Activated naive CD4-positive, alpha-beta T cell (primary cell): ENCODE data around the gene NFE2L3.
"Not testable (repeated sequence)": the region's sequence is repeated elsewhere in the genome, so short reads cannot be mapped to it uniquely, and the experiment has no call there.

Source experiments
- DNase-seq, 4 experiments: peaks; one replicate each; lab custom pipeline; 2025; lab: John Stamatoyannopoulos, UW

The NFE2L3 gene

DNA sequence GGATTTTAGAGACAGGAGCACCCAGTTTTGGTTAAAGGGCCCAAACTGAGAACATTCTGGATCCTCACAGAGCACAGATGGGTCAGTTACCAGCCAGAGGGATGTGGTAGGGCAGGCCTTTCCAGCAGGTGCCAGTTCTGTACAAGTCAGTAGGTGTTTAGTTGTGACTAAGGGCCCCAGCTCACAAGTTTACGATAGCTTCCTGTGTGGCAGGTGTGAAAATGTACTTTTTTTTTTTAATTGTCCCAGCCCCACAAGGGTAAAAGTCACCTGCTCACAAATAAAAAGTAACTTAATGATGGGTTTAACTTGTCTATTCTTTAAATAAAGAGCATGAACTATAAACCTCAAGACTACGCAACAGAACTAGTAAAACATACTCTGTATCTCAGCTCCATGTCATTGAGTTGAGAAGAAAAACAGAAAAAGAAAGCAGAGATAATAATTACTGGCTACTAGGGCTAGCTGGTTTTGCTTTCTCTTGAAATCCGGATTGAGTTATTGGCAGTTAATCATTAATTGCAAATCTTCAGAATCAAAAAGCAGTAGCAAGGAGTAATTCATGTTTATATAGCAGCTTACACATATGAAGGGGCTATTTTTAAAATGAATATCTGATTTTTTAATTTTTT, 15.4 kb downstream of the NFE2L3 start:
- DNase-seq = no peak

DNA sequence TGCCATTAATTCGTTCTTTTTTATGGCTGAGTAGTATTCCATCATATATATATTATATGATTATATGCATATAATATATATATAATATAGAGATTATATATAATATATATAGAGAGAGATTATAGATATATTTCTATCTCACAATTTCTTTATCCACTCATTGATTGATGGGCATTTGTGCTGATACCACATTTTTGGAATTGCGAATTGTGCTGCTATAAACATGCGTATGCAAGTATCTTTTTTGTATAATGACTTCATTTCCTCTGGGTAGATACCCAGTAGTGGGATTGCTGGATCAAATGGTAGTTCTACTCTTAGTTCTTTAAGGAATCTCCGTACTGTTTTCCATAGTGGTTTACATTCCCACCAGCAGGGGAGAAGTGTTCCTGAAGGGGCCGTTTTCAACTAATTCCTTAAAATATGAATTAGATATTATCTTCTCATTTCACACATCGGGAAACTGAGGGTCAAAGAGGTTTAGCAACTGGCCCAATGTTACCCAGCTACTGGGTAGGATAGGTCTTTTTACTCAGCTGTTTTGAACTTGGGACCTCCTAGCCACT, 16.5 kb downstream of the NFE2L3 start:
- no peak for DNase-seq

DNA sequence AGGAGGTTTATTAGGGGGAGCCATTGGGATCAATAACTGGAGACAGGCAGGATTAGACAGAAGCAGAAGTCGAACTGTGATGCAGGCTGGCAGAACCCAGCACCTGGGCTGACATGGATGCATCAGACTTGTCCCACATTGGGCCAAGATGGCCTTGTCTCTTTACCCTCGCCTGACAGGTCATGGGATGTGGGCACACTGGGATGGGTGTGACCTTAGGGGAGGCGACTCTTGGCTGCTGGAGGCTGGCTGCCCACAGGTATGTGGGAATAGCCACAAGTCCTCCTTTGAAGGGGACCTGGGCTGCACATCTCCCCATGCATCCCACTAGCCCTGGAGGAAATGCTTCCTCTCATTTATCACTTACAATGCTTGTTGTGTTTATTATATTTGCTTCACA, 17.3 kb downstream of the NFE2L3 start:
- DNase-seq = no peak

DNA sequence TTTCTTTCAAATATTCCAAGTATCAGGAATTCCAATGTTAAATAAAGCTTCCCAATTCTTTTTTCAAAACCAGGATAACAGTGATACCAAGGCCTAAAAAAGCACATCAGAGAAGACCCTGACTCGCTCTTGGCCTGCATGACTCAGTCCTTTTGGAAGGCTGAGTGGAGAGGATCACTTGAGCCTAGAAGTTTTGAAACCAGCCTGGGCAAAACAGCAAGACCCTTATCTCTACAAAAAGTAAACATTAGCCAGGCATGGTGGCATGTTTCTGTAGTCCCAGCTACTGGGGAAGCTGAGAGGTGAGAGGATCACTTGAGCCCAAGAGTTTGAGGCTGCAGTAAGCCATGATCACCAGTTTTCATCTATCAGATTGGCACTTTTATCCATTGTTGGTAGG, 18.7 kb downstream of the NFE2L3 start:
- no peak for DNase-seq

DNA sequence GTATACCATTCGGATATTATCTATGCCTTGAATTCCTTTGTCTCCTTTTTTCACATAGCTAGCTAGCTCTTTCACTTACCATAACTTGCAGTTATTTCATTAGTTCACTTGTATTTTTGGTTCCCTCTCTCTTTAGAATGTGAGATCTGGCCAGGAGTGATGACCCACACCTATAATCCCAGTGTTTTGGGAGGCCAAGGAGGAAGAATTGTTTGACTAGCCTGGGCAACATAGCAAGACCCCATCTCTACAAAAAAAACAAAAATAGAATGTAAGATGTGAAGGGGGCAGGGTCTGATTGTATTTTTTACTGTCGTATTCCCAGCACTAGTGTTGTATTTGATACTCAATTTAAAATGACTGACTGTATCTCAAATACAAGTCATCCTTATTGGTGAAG, 19.6 kb downstream of the NFE2L3 start:
- DNase-seq = no peak

DNA sequence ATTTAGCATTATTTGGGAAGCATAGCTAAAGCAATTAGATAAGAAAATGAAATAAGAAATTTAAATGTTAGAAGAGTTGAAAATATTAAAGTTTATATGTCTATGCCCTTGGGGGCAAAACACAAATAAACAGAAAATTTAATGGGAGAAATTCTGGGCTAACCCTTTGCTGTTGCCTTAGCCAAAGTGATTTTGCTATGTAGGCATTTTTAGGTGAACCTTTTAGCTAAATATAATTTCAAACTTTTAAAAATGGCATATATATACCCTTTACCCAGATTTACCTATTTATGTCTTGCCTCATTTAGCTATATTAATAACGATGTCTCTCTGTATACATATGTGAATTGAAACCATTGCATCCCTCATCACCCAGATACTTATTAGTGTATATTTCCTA, 20.1 kb downstream of the NFE2L3 start:
- DNase-seq = no peak

DNA sequence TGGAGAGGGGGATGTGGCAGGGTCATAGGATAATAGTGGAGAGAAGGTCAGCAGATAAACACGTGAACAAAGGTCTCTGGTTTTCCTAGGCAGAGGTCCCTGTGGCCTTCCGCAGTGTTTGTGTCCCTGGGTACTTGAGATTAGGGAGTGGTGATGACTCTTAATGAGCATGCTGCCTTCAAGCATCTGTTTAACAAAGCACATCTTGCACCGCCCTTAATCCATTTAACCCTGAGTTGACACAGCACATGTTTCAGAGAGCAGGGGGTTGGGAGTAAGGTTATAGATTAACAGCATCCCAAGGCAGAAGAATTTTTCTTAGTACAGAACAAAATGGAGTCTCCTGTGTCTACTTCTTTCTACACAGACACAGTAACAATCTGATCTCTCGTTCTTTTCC, 23.9 kb downstream of the NFE2L3 start:
- DNase-seq = not testable (repeated sequence)

DNA sequence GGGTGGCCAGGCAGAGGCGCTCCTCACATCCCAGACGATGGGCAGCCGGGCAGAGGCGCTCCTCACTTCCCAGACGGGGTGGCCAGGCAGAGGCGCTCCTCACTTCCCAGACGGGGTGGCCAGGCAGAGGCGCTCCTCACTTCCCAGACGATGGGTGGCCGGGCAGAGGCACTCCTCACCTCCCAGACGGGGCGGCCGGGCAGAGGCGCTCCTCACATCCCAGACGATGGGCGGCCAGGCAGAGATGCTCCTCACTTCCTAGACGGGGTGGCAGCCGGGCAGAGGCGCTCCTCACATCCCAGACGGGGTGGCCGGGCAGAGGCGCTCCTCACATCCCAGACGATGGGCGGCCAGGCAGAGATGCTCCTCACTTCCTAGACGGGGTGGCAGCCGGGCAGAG, 24.7 kb downstream of the NFE2L3 start:
- not testable (repeated sequence) for DNase-seq

DNA sequence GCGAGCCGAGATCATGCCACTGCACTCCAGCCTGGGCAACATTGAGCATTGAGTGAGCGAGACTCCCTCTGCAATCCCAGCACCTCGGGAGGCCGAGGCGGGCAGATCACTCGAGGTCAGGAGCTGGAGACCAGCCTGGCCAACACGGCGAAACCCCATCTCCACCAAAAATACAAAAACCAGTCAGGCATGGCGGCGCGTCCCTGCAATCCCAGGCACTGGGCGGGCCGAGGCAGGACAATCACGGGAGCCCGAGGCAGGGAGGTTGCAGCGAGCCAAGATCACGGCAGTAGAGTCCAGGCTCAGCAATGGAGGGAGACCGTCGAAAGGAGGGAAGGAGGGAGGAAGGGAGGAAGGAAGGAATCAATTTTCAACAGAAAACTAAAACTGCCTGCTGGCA, 25.3 kb downstream of the NFE2L3 start:
- not testable (repeated sequence) for DNase-seq

DNA sequence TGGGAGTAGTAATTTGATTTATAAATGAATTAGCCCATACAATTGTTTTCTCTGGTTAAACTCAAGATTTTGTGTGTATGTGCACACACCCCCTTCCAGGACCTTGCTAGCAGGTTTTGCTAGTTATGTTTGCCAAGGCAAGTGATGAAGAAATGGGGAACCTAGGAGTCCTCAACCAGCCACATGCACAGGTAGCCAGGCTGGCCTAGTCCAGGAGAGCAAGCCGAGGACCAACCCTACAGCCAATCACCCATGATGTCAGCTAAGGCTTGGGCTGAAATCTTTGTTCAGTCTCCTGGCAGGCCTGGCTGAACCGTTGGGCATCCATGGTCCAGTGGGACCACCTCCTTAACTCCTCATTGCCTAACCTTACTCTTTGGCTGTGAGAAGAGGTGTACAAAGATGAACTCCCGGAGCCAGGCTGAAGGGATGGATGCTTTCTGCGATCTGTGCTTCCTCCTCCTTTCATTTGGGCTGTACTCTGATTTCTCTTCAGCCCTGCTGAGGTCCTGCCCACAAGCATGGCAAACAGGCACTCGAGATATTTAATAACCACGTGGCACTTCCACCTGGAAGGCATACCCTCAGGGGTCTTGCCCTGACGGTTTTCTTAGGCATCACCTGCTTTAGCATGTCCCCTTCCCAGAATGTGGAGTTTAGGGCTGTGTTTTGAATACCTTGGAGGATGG, 26.4 kb downstream of the NFE2L3 start:
- DNase-seq = no peak

DNA sequence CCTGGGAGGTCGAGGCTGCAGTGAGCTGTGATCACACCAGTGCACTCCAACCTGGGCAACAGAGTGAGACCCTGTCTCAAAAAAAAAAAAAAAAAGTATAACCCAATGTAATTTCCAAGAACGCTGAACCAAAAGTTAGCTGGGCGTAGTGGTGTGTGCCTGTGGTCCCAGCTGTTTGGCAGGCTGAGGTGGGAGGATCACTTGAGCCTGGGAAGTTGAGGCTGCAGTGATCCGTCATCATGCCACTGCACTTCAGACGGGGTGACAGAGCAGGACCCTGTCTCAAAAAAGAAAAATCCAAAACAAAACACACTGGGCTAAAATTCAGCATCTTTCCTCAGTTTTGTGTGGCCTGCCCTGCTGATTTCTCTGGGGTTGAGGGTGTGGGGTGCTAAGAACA, 27.4 kb downstream of the NFE2L3 start:
- no peak for DNase-seq

DNA sequence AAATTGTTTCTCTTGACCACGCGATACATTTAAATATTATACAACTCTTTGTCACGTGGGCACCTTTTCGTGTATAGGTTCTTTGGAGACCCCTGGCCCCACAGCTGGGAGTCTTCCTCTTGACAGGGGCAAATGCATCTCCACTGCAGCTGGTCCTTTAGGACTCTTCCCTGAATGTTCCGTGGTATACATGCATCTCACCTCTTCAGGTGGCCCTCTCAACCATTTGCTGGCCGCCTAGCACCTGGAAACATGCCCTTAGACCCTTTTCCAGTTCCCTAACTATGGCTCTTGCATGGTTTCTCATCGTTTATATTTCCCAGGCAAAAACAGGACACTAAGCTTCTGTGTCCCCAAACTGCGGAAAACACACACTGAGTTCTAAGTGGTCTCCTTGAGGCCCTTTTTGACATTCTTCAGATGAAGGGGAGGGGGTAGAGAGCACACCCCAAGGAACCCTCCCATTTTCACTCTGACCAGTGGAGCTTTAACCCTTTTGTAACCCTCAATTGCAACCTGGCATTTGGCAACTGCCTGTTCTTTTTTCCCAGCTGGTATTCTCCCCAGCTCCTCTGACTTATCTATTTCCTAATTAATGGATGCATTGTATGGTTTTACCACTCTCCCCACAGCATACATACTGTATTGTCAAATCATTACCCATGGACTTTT, 28.0 kb downstream of the NFE2L3 start:
- no peak for DNase-seq

DNA sequence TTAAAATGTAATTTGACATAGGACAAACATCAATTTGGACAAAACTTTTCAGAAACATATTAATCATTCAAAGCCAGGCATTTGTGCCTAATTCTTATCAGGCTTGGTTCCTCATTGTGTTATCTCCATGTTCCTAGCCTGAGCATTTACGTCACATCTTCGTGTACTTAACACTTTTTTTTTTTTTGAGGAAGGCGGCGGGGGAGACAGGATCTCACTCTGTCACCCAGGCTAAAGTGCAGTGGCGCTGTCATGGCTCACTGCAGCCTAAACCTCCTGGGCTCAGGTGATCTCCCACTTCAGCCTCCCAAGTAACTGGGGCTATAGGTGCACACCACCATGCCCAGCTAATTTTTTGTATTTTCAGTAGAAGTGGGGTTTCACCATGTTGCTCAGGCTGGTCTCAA, 28.8 kb downstream of the NFE2L3 start:
- DNase-seq = no peak

DNA sequence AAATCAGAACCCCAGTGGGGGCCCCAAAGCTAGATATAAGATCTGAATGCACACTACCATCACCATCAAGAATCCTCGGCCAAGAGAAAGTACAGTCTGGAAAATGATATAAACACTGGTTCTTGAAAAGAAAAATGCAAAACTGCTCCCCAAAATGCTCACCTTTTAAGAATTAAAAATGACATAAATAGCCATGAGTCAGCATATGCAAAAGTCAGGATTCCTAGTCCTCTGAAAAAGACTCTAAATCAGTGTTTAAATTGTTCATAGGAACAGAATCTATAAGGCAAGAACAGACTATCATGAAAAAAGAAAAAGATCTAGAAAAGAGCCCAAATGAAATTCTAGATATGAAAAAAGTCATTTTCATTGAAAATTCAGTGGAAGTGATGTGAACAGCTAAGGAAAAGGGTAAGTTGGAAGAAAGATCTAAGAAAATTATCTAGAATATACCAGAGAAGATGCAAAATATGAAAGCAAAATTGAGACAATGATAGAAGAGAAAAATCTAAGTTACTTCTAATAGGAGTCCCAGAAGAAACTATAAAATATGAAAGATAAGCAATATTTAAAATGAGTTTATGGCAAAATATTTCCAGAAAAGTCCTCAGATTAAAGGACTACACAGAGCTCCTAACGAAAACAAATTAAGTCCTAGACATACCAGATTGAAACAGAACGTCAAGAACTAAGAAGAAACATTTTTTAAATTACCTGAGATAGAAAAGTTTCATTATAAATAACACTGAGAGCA, 29.7 kb downstream of the NFE2L3 start:
- DNase-seq = no peak

DNA sequence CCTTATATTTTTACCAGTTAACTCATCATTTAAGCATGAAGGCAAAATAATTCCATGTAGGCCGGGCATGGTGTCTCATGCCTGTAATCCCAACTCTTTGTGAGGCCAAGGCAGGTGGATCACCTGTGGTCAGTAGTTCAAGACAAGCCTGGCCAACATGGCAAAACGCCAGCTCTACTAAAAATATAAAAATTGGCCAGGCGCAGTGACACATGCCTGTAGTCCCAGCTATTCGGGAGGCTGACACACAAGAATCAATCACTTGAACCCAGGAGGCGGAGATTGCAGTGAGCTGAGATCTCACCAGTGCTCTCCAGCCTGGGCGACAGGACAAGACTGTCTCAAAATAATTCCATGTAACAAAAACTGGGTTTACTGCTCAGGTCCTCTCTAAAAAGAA, 30.3 kb downstream of the NFE2L3 start:
- DNase-seq = no peak

DNA sequence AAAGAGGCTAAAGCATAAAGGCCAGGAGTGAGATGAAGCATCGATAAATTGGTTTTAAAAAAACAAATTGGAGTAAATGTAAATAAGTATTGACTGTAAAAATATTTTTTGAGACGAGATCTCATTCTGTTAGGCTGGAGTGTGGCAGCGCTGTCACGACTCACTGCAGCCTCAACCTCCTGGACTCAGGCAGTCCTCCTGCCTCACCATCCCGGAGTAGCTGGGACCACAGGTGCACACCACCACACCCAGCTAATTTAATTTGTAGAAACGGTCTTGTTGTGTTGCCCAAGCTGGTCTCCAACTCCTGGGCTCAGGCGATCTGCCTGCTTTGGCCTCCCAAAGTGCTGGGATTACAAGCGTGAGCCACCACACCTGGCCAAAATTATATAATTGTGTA, 30.7 kb downstream of the NFE2L3 start:
- no peak for DNase-seq

DNA sequence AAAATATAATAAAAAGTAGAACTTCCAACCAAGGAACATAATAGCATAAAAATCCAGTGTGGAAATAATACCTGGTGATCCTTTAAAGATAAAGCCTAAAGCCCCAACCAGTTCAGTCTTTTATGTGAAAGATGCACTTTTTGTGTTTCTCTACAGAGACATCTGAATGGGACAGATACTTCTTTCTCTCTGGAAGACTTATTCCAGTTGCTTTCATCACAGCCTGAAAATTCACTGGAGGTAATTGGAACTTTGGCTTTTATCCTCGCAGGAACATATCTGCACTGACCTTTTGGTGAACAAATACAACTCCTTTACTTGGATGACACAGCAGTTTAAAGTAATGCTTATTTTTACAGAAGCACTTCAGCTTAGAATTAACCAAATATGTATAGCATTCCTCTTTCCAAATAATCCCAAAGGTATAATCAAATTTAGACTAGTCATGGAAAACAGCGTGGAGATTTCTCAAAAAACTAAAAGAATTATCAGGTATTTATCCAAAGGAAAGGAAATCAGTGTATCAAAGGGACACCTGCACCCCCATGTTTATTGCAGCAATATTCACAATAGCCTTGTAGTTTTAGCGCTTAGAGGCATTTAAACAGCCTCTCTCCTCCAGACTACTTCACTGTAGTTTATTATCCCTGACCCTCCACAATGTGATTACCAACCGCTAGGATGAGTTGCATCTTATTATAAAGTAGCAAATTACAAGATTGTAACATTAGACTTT, 31.7 kb downstream of the NFE2L3 start:
- DNase-seq = no peak

DNA sequence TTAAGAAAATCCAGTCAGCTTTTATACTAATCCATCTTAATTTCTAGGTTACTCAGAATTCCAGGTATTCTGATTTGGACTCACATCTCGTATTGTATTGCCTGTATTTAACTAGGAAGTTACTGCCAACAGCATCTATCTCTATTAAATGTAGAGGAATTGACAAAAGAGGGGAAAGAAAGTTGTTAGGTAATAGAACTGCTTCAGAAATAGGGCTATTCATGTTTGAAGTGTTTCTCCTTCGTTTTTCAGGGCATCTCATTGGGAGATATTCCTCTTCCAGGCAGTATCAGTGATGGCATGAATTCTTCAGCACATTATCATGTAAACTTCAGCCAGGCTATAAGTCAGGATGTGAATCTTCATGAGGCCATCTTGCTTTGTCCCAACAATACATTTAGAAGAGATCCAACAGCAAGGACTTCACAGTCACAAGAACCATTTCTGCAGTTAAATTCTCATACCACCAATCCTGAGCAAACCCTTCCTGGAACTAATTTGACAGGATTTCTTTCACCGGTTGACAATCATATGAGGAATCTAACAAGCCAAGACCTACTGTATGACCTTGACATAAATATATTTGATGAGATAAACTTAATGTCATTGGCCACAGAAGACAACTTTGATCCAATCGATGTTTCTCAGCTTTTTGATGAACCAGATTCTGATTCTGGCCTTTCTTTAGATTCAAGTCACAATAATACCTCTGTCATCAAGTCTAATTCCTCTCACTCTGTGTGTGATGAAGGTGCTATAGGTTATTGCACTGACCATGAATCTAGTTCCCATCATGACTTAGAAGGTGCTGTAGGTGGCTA, 32.5 kb downstream of the NFE2L3 start:
- DNase-seq = not testable (repeated sequence)

DNA sequence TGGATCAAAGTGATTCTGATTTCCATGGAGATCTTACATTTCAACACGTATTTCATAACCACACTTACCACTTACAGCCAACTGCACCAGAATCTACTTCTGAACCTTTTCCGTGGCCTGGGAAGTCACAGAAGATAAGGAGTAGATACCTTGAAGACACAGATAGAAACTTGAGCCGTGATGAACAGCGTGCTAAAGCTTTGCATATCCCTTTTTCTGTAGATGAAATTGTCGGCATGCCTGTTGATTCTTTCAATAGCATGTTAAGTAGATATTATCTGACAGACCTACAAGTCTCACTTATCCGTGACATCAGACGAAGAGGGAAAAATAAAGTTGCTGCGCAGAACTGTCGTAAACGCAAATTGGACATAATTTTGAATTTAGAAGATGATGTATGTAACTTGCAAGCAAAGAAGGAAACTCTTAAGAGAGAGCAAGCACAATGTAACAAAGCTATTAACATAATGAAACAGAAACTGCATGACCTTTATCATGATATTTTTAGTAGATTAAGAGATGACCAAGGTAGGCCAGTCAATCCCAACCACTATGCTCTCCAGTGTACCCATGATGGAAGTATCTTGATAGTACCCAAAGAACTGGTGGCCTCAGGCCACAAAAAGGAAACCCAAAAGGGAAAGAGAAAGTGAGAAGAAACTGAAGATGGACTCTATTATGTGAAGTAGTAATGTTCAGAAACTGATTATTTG, 33.3 kb downstream of the NFE2L3 start:
- DNase-seq = no peak

DNA sequence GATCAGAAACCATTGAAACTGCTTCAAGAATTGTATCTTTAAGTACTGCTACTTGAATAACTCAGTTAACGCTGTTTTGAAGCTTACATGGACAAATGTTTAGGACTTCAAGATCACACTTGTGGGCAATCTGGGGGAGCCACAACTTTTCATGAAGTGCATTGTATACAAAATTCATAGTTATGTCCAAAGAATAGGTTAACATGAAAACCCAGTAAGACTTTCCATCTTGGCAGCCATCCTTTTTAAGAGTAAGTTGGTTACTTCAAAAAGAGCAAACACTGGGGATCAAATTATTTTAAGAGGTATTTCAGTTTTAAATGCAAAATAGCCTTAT, 33.8 kb downstream of the NFE2L3 start:
- DNase-seq = no peak
